Stimulated activated CD8-positive, alpha-beta memory T cell treated with anti-CD3 and anti-CD28 coated beads, Interleukin-4, amount 100 ng/mL, for 1 hour (primary cell): ENCODE results near the gene RNF11.

Experiments
- DNase-seq, 2 donors: peaks; one replicate each; pipeline ENCODE4 v3.0.0-alpha.2; 2020; ENCODE audit warnings: low read depth in 2 of 2, low spot score in 1 of 2

Gene RNF11

DNA sequence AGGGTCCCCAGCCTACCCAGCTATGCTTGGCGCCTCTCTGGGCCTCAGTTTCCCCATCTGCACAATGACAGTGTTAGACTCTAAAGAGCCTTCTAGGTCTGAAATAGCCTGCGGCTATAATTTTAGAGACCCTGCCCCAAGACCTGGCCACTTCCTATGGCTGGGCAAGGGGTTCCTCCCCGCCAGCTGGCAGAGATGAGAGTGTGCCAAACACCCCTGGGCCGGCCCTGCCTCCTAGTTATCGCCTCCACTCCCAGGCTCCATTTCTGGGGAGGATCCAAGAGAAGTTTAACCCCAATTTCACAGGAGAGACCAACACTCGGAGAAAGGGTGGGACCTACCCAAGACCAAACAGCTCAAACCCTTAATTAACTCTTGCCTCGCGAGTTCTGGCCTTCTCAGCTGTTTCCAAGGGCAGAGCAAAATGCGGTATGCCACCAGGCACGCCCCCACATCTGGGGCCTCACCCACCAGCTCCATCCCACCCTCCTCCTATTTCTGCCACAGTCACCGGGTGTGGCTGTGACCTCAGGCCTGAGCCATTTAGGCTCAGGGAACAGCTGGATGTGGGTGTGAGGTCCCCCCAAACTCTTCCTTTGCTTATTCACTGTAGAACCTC, 58.6 kb downstream of the RNF11 start:
- DNase-seq, result no peak

- no peak for DNase-seq
Observed at GRCh38 chr1:51295926-51296325, 59.9 kb downstream of the RNF11 start.

DNA sequence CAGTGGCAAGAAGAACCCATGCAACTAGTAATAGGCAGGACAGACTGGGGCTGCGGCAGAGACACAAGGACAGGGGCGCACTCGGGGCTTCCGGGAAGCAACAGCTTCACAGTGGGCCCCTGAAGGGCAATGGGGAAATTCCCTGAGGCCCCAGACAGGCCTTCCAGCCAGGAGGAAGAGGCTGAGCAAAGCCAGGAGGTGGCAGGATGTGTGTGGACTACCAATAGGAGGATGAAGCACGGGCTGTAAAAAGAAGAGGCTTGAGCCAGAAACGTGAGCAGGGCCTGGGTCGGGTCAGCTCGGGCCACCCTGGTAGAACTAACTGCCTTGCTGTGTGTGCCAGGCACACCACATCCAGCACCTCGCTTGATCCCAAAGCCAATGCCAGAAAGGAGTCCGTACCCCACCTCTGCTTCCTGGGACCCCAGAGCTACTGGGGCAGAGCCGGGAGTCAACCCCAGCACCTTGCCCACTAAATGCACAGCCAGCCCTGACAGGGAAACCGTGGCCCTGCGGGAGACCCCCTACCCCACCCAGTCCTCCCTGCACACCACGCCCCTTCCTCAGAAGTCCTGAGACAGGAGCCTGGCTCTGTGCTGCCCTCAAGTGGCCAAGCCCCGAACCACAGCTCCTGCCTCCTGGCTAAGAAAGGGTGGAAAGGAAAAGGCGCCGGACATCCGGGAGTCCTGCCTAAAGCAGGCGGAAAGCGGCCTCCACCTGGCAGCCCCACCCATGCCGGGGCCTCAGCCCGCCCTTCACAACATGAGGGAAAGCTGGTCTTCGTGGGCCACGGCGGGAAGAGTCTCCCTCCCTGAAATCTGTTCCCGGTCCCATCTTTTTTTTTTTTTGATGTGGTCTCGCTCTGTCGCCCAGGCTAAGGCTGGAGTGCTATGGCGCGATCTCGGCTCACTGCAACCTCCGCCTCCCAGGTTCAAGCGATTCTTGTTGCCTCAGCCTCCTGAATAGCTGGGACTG, 60.6 kb downstream of the RNF11 start:
- peak; percentile 22 to 31 for DNase-seq

DNA sequence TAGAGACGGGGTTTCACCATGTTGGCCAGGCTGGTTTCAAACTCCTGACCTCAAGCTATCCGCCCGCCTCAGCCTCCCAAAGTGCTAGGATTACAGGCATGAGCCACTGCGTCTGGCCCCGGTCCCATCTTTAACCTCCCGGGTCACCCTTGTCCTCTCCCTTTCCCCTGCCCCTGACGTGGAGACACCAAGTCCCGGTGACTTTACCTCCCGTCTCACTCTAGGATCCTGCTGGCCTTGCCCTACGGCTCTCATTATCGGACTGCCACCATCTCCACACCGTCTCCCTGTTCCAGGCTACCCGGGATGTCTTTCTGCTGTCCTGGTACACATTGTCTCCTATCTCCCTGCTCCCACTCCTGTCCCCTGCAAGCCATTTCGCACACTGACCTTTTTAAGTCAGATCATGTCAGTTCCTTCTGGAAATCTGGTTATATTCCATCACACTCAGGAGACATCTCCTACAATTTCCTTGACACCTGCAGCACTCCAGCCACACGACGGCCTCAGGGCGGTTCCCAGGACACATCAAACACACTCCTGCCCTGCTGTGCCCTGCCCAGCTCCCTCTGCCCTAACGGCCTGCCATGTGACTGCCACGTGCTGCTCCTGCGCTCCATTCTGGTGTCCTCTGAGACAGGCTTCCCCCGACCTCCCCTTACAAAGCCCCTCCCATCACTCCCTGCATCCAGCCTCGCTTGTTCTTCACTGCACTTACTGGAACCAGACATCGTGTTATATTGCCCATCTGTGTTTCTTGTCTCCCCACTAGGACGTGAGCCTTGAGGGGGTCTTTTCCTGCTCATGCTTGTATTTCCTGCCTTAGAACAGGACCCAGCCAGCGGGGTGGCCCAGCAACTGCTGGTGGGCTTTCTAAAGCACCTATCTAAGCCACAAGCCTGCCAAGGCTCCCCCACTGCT, 61.6 kb downstream of the RNF11 start:
- no peak for DNase-seq

GRCh38 chr1:51298322-51298705, 62.2 kb downstream of the RNF11 start:
- no peak for DNase-seq

DNA sequence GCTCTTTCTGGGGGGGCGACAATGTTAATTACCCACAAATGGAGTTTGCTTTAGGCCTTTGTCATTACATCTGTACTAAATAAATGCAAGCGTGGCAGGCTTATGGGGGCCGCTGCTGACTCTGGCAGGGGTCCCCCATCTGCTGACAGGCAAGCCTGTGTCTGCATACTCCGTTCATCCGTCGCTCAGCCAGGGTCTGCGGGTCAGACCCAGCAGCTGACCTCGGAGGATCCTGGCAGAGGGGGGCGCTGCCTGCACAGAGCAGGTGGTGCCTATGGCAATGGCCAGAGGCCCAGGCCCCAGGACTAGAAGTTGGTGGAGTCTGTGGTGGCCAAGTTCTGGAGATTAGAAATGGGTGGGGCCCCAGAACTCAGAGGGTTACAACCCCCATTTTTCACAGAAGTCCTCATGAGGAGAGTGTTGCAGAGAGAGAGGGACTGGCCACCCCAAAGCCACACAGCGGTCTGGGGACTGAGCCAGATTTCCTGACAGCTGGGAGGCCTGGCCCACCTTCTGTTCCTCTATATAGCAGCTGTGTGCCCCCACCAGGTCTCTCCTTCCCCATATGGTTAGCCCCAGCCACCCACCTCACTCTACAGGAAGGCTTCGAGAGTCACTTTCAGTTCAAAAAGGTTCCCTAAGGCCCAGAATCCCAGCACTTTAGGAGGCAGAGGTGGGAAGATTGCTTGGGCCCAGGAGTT, 63.3 kb downstream of the RNF11 start:
- no peak for DNase-seq

GRCh38 chr1:51299981-51300670, 64.1 kb downstream of the RNF11 start:
- no peak for DNase-seq

DNA sequence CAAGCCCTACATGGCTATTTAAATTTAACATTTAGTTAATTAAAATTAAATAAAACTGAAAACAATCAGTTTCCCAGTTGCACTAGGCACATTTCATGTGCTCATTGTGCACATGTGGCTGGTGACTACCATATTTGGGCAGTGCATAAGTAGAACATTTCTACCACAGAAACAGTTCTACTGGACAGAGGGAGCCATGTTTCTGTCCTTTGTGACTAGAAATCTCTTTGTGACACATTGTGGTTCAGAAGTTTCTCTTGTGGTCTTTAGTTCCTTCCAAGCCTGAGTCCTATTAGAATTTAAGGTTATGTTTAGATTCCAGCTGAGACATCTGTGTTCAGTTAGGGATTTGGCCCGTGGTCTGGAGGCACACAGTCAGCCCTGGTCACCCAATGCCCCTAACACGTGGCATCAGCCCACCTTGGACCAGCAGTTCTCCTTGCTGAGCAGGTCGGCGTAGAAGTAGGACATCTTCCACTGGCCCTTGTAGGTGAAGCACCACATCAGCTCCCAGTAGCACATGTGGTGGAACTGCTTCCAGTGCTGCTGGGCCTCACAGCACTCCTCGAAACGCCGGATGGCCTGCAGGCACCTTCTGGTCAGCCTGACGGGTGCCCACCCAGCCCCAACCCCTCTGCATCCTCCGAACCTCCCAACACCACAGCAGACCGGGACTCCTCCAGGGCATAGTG, 65.2 kb downstream of the RNF11 start:
- DNase-seq, result no peak

GRCh38 chr1:51301844-51302162, 65.7 kb downstream of the RNF11 start:
- DNase-seq, result no peak

DNA sequence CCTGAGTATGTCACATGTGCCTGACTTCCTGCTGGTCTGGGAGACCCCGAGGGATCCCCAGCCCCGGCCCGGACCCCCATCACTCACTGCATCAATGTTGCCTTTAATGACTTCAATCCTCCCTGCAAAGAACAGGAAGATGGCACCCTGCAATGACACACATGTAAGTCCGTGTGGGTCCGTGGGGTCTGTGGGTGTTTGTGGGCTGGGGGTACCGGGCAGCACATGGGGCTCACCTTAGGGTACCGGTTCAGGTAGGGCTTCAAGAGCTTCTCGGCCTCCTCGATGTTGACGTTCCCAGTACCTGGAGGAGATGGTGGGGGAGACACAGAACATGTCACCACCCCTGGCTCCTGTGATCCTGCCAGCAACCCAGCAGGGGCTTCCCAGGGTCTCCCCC, 66.2 kb downstream of the RNF11 start:
- DNase-seq, result no peak

- no peak for DNase-seq
Observed at GRCh38 chr1:51302746-51303145, 66.7 kb downstream of the RNF11 start.

- DNase-seq, result no peak
Observed at GRCh38 chr1:51303315-51303714, 67.2 kb downstream of the RNF11 start.

- no peak for DNase-seq
Observed at GRCh38 chr1:51303751-51304251, 67.7 kb downstream of the RNF11 start.

- DNase-seq, result no peak
Observed at GRCh38 chr1:51304360-51304759, 68.3 kb downstream of the RNF11 start.

GRCh38 chr1:51305371-51305823, 69.3 kb downstream of the RNF11 start:
- no peak for DNase-seq

DNA sequence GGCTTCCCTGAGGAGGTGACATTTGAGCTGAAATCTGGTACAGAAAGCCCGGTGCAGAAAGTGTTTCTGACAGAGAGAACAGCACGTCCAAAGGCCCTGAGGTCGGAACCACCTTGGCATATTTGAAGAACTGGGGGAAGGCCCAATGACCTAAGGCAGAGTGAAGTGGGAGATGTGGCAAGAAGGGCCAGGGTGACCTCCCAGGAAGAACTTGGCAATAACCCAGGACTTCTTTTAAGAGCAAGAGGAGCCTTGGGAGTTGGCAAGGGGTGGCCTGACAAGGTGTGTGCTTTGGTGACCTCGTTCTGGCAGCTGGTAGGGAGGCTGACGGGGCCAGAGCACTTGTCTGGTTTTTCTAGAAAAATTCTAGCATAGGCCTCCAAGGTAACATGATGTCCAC, 70.9 kb downstream of the RNF11 start:
- DNase-seq, result no peak

- no peak for DNase-seq
Observed at GRCh38 chr1:51308636-51309035, 72.6 kb downstream of the RNF11 start.

DNA sequence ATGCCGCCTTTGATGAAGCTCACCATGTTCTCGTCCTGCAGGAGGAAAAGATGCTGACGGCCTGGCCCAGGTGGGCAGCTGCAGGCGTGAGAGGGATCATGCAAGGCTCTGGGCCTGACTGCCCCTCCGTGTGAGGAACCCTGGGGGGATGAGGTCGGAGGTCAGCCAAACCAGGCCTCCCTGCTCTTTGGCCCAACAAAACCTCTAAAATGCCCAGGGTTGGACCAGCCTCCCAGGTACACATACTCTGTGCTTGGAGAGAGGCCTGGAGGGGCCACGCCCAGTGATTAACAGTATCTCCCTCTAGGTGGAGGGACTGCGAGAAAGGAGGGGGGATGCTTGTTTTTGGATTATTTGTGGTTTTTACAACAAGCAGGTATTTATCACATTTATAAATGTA, 73.2 kb downstream of the RNF11 start:
- DNase-seq, result no peak

DNA sequence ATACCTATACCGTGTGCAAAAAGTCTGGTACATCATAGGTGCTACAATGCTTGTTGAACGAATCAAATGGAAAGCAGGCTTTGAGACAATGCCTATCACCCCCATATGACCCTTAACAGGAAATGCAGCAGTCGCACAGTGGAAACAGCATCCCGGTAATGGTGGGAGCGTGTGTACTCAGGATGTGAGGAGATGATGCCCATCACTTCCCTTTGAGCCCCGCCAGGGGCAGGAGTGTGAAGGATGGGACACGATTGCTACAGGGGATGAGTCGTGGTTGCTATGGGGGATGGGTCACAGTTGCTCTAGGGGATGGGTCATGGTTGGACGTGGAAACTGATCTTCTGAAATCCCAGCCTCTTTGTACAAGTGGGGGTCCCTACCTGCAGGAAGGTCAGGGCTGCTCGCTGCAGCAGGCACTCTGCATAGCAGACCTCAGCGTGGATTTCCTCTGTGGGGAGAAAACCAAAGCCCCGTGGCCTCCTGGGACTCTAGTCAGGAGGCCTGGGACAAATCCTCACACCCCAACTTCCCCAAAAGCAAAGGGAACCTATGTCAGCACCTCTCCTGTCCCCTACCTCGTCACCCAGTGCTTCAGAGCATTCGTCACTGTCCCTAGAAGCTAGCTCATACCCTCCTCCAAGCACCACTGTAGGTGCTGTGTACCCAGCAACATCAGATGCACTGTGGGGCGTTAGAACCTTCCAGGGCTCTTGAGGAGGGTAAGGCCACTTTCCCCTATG, 75.0 kb downstream of the RNF11 start:
- no peak for DNase-seq
